Raji (cell line): ENCODE results near the gene EML4.

Source experiments
- POLR2A ChIP-seq: IDR thresholded peaks from 2 replicates; pipeline ENCODE4 v1.6.1; 2011; ENCODE audit warnings: low read depth, low read length, control low read depth; ENCODE audit not compliant: insufficient read depth

Gene EML4

DNA sequence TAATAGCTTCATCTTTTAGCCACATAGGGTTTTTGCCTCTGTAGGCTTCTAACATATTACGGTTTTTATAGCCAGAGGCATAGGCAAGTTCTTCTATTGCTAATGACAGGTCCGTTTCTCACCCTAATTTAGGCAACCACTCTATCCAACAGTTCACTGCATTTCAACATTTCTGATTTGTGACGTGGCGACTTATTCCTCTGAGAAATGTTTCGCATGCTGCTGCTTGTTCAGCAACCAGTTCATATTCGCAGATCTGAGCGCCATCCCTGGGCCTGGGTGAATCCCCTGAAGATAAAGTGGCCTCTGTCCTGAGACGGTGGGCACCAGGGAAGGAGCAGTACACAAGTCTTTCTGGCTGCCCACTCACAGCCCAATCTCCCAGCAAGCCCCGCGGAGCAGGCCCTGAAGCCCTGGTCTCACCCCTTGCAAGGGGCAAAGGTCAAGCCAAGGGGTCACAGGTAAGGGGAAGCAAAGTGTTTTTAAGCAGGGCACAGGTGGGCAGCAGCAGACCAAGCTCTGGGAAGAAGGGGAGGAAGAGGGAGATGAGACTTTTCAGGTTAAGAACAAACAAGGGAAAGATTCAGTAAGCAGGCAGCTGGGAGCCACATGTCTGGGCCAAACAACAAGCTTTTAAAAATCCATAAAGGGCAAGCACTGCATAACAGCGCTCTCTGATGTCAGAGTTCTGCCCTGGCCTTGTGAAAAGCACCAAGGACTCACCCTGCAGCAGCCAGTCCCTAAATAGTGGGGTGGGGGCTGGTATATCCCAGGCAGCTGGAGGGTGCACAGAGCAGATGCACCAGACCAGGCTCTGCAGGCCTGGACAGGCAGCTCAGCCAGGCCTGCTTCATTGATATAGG, 202.7 kb downstream of the EML4 start:
- TF ChIP-seq POLR2A, result no peak

DNA sequence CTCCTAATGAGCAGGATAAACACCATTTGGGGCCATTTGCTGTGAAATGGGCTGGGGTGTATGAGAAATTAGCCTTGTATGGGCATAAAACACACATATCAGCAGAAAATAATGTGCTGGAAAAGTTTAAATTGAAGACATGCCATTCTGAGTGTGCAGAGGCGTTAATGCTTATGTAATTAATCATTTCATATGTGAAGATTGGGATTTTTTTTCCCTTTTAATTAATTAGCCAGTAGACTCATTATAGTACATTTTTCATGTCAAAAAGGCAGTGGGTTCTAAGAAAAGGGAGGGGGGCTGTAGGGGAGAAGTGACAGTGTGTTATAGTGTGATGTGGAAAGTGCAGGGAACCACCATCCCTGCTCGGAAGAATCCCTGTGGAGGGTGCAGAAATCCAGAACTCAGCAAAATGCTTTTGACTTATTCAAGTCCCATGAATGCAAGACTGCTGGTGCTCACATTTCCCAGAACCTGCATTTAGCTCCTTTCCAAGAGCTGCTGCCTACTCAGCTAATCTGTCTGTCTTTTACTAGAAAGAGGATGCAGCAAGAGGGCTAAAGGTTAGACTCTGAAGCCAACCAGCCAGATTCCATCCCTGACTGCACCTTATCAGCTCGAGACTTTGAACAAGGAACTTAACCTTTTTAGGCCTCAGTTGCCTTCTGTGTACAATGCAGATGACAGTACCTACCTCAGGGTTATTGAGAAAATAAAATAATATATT, 203.5 kb downstream of the EML4 start:
- no peak for TF ChIP-seq POLR2A

- no peak for TF ChIP-seq POLR2A
Observed at GRCh38 chr2:42376758-42377157, 207.6 kb downstream of the EML4 start.

DNA sequence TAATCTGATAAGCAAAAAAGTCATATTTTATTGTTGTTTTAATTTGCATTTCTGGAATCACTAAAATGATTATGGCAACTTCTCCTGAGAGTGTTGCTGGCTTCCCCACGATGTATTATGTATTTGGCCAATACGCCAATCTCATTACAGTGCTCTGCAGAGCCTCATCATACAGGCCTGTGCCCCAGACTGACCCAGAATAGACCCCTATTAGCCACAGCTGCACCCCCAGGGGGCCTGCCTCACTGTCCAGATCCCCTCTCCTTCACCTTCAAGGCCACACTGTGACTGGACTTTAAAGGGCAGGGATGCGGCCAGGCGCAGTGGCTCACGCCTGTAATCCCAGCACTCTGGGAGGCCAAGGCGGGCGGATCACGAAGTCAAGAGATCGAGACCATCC, 209.3 kb downstream of the EML4 start:
- TF ChIP-seq POLR2A, result no peak

DNA sequence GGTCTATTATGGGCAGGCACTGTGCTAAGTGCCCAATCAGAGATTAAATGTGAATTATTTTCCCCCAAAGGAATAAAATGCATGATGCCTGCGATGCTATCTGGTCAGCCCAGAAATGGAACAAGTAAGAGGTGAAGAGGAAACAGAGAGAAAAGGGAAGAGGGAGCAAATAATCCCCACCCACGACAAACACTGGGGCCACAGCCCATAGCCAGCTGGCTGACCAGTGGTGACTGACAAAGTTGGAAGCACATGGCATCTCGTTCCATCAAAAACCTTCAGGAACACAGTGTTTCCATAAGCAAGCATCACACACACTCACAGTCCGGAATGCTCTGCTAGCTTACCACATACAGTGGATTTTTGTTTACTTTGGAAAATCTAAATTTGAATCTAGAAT, 213.0 kb downstream of the EML4 start:
- no peak for TF ChIP-seq POLR2A
